ENCODE measurements around the gene PRKCH.

Gene PRKCH

GRCh38 chr14:61478971-61479473 is 157.6 kb downstream of the PRKCH start:
- no peak for DNase-seq

GRCh38 chr14:61479746-61480502 is 158.5 kb downstream of the PRKCH start:
- no peak for DNase-seq

GRCh38 chr14:61480704-61481285 is 159.4 kb downstream of the PRKCH start:
- DNase-seq, result no peak

GRCh38 chr14:61481701-61482100 is 160.3 kb downstream of the PRKCH start:
- no peak for DNase-seq

- no peak for DNase-seq
Measured at GRCh38 chr14:61482348-61483206, 161.2 kb downstream of the PRKCH start.

GRCh38 chr14:61483476-61483875 is 162.1 kb downstream of the PRKCH start:
- no peak for DNase-seq

- DNase-seq, result no peak
Measured at GRCh38 chr14:61484031-61484430, 162.7 kb downstream of the PRKCH start.

GRCh38 chr14:61484826-61485584 is 163.6 kb downstream of the PRKCH start:
- no peak for DNase-seq

GRCh38 chr14:61485661-61486060 is 164.3 kb downstream of the PRKCH start:
- DNase-seq, result no peak

GRCh38 chr14:61486930-61487495 is 165.6 kb downstream of the PRKCH start:
- DNase-seq, result peak; percentile 12

- DNase-seq, result no peak
Measured at GRCh38 chr14:61488417-61489401, 167.3 kb downstream of the PRKCH start.

- DNase-seq, result no peak
Measured at GRCh38 chr14:61489512-61489911, 168.1 kb downstream of the PRKCH start.

GRCh38 chr14:61489932-61490331 is 168.6 kb downstream of the PRKCH start:
- DNase-seq, result no peak

GRCh38 chr14:61491224-61491623 is 169.8 kb downstream of the PRKCH start:
- no peak for DNase-seq

GRCh38 chr14:61491876-61492434 is 170.6 kb downstream of the PRKCH start:
- DNase-seq, result no peak

GRCh38 chr14:61492474-61492873 is 171.1 kb downstream of the PRKCH start:
- no peak for DNase-seq

- no peak for DNase-seq
Measured at GRCh38 chr14:61493239-61493638, 171.9 kb downstream of the PRKCH start.

GRCh38 chr14:61494018-61494417 is 172.6 kb downstream of the PRKCH start:
- no peak for DNase-seq

- no peak for DNase-seq
Measured at GRCh38 chr14:61495809-61496208, 174.4 kb downstream of the PRKCH start.

- no peak for DNase-seq
Measured at GRCh38 chr14:61498303-61498702, 176.9 kb downstream of the PRKCH start.

- DNase-seq, result no peak
Measured at GRCh38 chr14:61498811-61499210, 177.4 kb downstream of the PRKCH start.

Measured in NCI-H774 (cell line).